ENCODE results near the gene FILIP1L. TPM values are rescaled to one million over a fixed set of nuclear protein-coding genes. Genes with fewer than 3 reads are reported as not detected.

Gene FILIP1L
- total RNA-seq, 4 donors from 2014 or later: 26.7 to 46.3 (median 30.8) TPM

DNA sequence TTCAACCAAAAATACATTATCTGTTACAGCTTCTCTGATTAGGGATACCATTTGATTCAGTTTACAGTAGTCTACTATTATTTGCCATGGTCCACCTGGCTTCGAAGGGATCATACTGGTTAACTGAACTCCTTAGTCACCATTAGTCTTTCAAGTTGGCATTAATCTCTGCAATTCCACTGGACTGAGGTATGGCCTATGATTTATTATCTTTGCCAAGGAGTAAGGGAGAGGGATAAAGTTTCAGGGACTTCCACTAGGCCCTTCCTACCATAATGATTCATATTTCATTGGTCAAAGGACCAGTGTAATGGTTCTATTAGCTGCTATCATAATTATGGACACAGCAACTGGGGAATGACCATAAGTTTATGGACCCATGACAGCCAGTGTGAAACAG is 303.9 kb downstream of the FILIP1L start:
- H3K4me3 ChIP-seq: no peak overlapping the region
- H3K27me3 ChIP-seq: no peaks in the 10 kb centered on the region
- no peak for DNase-seq (ENCODE audit: low spot score in 2 of 2)
- no peaks in the 10 kb centered on the region for H3K36me3 ChIP-seq
- WGBS, 2 donors: 95 to 97% methylated on average over 1 of the region's 1 CpG
- no peaks in the 10 kb centered on the region for H3K4me1 ChIP-seq
- H3K27ac ChIP-seq: no peak overlapping the region
- no peak for TF ChIP-seq EP300 (IDR thresholded peaks at IDR 0.05)
- TF ChIP-seq, protein P1, sequence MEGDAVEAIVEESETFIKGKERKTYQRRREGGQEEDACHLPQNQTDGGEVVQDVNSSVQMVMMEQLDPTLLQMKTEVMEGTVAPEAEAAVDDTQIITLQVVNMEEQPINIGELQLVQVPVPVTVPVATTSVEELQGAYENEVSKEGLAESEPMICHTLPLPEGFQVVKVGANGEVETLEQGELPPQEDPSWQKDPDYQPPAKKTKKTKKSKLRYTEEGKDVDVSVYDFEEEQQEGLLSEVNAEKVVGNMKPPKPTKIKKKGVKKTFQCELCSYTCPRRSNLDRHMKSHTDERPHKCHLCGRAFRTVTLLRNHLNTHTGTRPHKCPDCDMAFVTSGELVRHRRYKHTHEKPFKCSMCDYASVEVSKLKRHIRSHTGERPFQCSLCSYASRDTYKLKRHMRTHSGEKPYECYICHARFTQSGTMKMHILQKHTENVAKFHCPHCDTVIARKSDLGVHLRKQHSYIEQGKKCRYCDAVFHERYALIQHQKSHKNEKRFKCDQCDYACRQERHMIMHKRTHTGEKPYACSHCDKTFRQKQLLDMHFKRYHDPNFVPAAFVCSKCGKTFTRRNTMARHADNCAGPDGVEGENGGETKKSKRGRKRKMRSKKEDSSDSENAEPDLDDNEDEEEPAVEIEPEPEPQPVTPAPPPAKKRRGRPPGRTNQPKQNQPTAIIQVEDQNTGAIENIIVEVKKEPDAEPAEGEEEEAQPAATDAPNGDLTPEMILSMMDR (IDR thresholded peaks at IDR 0.05): no peak
- no peak for TF ChIP-seq POLR2A (IDR thresholded peaks at IDR 0.05)
- H3K9me3 ChIP-seq: peaks cover 0 to 9% (median 0%) of the 10 kb centered on the region in 4 donors

DNA sequence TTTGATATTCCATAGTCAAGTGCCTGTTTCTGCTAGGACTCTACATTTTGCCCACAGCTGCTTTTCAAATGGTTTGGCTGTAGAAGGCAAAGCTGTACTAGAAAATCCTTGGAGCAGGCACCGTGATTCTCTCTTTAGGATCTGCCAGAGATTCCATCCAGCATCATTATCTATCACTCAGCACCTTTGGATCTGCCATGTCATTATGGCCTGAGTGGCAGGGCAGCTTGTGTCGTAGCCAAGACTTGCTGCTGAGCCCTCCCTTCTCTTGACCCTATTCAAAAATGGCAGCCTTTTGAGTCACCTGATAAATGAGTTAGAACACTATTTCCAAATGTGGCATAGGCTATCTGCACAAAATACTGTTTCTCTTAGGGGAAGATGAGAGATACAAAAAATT is 304.7 kb downstream of the FILIP1L start:
- Histone ChIP-seq H3K9me3 (peaks cover 0 to 17% (median 0%) of the 10 kb centered on the region in 4 donors), H3K4me3 (no peak overlapping the region), H3K27me3 (no peaks in the 10 kb centered on the region), H3K27ac (no peak overlapping the region), H3K4me1 (no peaks in the 10 kb centered on the region), H3K36me3 (peaks cover 0 to 7% (median 0%) of the 10 kb centered on the region in 3 donors)
- no peak for DNase-seq (ENCODE audit: low spot score in 2 of 2)
- TF ChIP-seq POLR2A (IDR thresholded peaks at IDR 0.05): no peak
- TF ChIP-seq EP300 (IDR thresholded peaks at IDR 0.05): no peak
- TF ChIP-seq, protein P1 (IDR thresholded peaks at IDR 0.05): no peak
- 94 to 100% methylated on average over 2 of the region's 2 CpGs for WGBS, 2 donors

DNA sequence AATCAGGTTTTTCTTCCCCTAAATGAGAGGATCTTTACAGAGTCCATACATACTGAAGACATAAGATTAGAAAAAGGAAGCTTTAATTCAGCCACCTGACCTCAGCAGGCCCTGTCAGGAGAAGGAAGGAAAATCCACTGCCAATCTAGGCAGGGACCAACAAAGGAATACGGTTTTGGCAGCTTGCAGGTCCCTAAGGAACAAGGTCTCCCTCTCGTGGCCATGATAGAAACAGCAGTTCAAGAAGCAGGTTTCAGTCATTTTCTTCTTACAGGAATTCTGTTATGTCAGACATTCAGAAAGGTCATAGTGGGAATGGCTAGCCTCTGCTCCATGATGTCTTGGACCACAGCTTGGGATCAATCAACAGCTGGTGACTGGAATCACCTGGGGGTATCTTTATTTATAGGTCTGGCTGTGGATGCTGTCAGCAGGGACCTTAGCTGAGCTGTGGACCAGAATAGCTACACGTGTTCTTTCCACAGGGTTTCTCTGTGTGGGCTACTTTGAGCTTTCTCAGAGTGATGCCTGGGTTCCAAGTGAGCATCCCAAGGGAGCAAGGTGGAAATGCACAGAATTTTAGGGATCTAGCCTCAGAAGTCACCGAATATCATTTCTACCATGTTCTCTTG is 306.0 kb downstream of the FILIP1L start:
- Histone ChIP-seq H3K27me3 (no peaks in the 10 kb centered on the region), H3K9me3 (peaks cover 0 to 19% (median 0%) of the 10 kb centered on the region in 4 donors), H3K27ac (no peak overlapping the region), H3K4me3 (no peak overlapping the region), H3K36me3 (peaks cover 0 to 10% (median 0%) of the 10 kb centered on the region in 3 donors), H3K4me1 (no peaks in the 10 kb centered on the region)
- TF ChIP-seq EP300 (IDR thresholded peaks at IDR 0.05) (no peak), POLR2A (IDR thresholded peaks at IDR 0.05) (no peak)
- TF ChIP-seq, protein P1 (IDR thresholded peaks at IDR 0.05): peak; percentile 49 to 77 (median 71)
- 44 to 50% methylated on average over 4 of the region's 4 CpGs for WGBS, 2 donors
- peak in 1 of 2 donors; percentile 67 for DNase-seq (ENCODE audit: low spot score in 2 of 2)

DNA sequence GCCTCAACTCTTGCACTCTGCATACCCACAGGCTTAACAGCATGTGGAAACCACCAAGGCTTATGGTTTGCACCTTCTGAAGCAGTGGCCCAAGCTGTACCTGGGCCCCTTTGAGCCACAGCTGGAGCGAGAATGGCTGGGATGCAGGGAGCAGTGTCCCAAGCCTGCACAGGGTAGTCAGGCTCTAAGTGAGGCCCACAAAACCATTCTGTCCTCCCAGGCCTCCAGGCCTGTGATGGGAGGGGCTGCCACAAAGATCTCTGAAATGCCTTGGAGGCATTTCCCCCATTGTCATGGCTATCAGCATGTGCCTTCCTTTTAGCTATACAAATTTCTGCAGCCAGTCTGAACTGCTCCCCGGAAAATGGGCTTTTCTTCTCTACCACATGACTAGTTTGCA is 309.1 kb downstream of the FILIP1L start:
- H3K27me3 ChIP-seq: no peaks in the 10 kb centered on the region
- DNase-seq (ENCODE audit: low spot score in 2 of 2): no peak
- no peak overlapping the region for H3K4me3 ChIP-seq
- TF ChIP-seq EP300 (IDR thresholded peaks at IDR 0.05) (no peak), POLR2A (IDR thresholded peaks at IDR 0.05) (no peak)
- TF ChIP-seq, protein P1 (IDR thresholded peaks at IDR 0.05): no peak
- no peaks in the 10 kb centered on the region for H3K4me1 ChIP-seq
- H3K36me3 ChIP-seq: peaks cover 0 to 10% (median 0%) of the 10 kb centered on the region in 3 donors
- H3K9me3 ChIP-seq: peaks cover 0 to 19% (median 0%) of the 10 kb centered on the region in 4 donors
- no peak overlapping the region for H3K27ac ChIP-seq
- WGBS, 2 donors: 80 to 95% methylated on average over 2 of the region's 2 CpGs

DNA sequence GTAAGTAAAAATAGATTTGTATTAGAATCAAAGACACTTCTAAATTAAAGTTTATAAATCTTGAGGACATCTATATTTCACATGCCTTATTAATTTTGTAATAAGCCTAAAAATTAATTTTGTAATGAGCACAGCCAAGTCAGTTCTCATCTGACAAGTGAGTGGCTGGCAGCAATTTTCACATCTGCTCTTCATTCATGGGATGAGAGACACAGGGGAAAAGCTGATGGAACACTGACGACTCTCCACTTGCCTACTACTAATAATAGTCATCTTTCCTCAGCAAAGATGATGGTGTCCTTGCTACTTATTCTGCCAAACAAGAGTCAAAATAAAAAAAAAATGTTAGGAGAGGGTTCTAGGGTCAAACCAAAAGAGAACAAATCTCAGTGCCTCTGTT is 311.0 kb downstream of the FILIP1L start:
- no peak overlapping the region for H3K4me3 ChIP-seq
- 57 to 76% methylated on average over 1 of the region's 1 CpG for WGBS, 2 donors
- DNase-seq (ENCODE audit: low spot score in 2 of 2): no peak
- H3K9me3 ChIP-seq: peaks cover 0 to 25% (median 0%) of the 10 kb centered on the region in 4 donors
- H3K27me3 ChIP-seq: no peaks in the 10 kb centered on the region
- no peaks in the 10 kb centered on the region for H3K4me1 ChIP-seq
- no peak overlapping the region for H3K27ac ChIP-seq
- TF ChIP-seq EP300 (IDR thresholded peaks at IDR 0.05) (no peak), POLR2A (IDR thresholded peaks at IDR 0.05) (no peak)
- TF ChIP-seq, protein P1 (IDR thresholded peaks at IDR 0.05): no peak
- H3K36me3 ChIP-seq: peaks cover 0 to 14% (median 0%) of the 10 kb centered on the region in 3 donors
